K562 (cell line): ENCODE data around the gene PARD6A. TPM values are rescaled to one million over a fixed set of nuclear protein-coding genes. Genes with fewer than 3 reads are reported as not detected.

Experiments
- BRF1 ChIP-seq: IDR thresholded peaks from 3 replicates; pipeline ENCODE4 v1.6.1; 2011; ENCODE audit warnings: borderline replicate concordance, mild to moderate bottlenecking; ENCODE audit not compliant: insufficient read length; ENCODE audit errors: extremely low read depth
- CREB1 ChIP-seq, 2 experiments: sonication (generic) in 1 of 2; formaldehyde crosslinking in 1 of 2; IDR thresholded peaks; 2 replicates each; pipeline versions ENCODE4 v1.6.1 to v1.8.0; 2012 to 2022; ENCODE audit warnings: inconsistent platforms in 1 of 2, mild to moderate bottlenecking in 1 of 2, missing genetic modification reagents in 1 of 2, moderate library complexity in 1 of 2
- ETS2 ChIP-seq: IDR thresholded peaks from 2 replicates; pipeline ENCODE4 v1.6.1; 2016; ENCODE audit warnings: borderline replicate concordance, missing genetic modification characterization, mild to moderate bottlenecking, moderate library complexity, missing compliant biosample characterization; ENCODE audit not compliant: poor library complexity, severe bottlenecking
- EZH2 ChIP-seq: IDR thresholded peaks from 2 replicates; pipeline ENCODE4 v1.6.1; 2012; ENCODE audit warnings: low read depth, mild to moderate bottlenecking, inconsistent platforms, low read length, borderline replicate concordance
- FIP1L1 ChIP-seq: fragments of 200-400 bp; formaldehyde crosslinking; IDR thresholded peaks from 2 replicates; pipeline ENCODE4 v1.6.1; 2018; ENCODE audit warnings: mild to moderate bottlenecking, low read depth, low read length; ENCODE audit not compliant: poor library complexity, severe bottlenecking
- HMG20A ChIP-seq: fragments of 450-650 bp; formaldehyde crosslinking; conservative IDR thresholded peaks from 2 replicates; pipeline ENCODE4 v1.4.0; 2020; ENCODE audit warnings: mild to moderate bottlenecking, mixed read lengths
- KAT2B ChIP-seq: IDR thresholded peaks from one replicate; pipeline ENCODE4 v1.6.1; 2012; ENCODE audit warnings: low read depth, mild to moderate bottlenecking, control low read depth, inconsistent platforms, low read length, moderate library complexity
- NBN ChIP-seq: fragments of 450-650 bp; IDR thresholded peaks from 2 replicates; pipeline ENCODE4 v1.6.1; 2016; ENCODE audit warnings: low read depth, mild to moderate bottlenecking
- NR2C2 ChIP-seq, 2 experiments: fragments of 200-800 bp in 1 of 2; sonication (Bioruptor generic) in 1 of 2; sonication (generic) in 1 of 2; formaldehyde crosslinking in 1 of 2; IDR thresholded peaks; 2 replicates each; pipeline versions ENCODE4 v1.6.1 to v1.8.0; 2016 to 2022; ENCODE audit warnings: mild to moderate bottlenecking in 1 of 2, missing compliant biosample characterization in 1 of 2, missing genetic modification characterization in 1 of 2, missing genetic modification reagents in 1 of 2
- NR4A1 ChIP-seq, 2 experiments: fragments of 250-450 bp in 1 of 2; fragments of 450-650 bp in 1 of 2; sonication (Bioruptor Pico) in 1 of 2; IDR thresholded peaks; 2 replicates each; pipeline versions ENCODE4 v1.4.0 to v1.6.1; 2016 to 2020; ENCODE audit warnings: mild to moderate bottlenecking in 2 of 2, missing compliant biosample characterization in 1 of 2, missing genetic modification characterization in 1 of 2, moderate library complexity in 1 of 2
- RBM22 ChIP-seq: fragments of 200-400 bp; formaldehyde crosslinking; IDR thresholded peaks from 2 replicates; pipeline ENCODE4 v1.6.1; 2018; ENCODE audit warnings: low read length, low read depth; ENCODE audit not compliant: poor library complexity, severe bottlenecking
- XRCC5 ChIP-seq: fragments of 200-400 bp; formaldehyde crosslinking; IDR thresholded peaks from 2 replicates; pipeline ENCODE4 v1.6.1; 2017; ENCODE audit warnings: low read depth, mild to moderate bottlenecking, low read length
- ZFX ChIP-seq: sonication (generic); formaldehyde crosslinking; IDR thresholded peaks from 2 replicates; pipeline ENCODE4 v1.8.0; 2022; ENCODE audit warnings: mild to moderate bottlenecking, missing genetic modification reagents, moderate library complexity
- ZNF146 ChIP-seq: IDR thresholded peaks from one replicate; pipeline ENCODE4 v1.6.1; 2018; ENCODE audit warnings: missing compliant biosample characterization; ENCODE audit not compliant: unreplicated experiment
- ZNF347 ChIP-seq: fragments of 450-650 bp; formaldehyde crosslinking; IDR thresholded peaks from 2 replicates; pipeline ENCODE4 v1.4.0; 2020; ENCODE audit warnings: low read depth, mild to moderate bottlenecking, moderate library complexity
- ZNF717 ChIP-seq: fragments of 250-450 bp; sonication (Bioruptor Pico); IDR thresholded peaks from 2 replicates; pipeline ENCODE4 v1.5.0; 2021
- polyA plus RNA-seq, 8 experiments: library from polyadenylated mRNA; depleted of rRNA in 4 of 8; stranded (reverse) in 5 of 8; unstranded in 3 of 8; fragments of >200 nt; fragmentation: Nextera tagmentation in 2 of 8; fragmentation: Illumina TruSeq in 1 of 8; extraction: Ambion mirVana in 2 of 8; extraction: Trizol in 1 of 8; gene quantifications; 2 replicates each; pipeline versions ENCODE4 v1.2.1 to v1.2.3, GENCODE V29; 2011 to 2014; ENCODE audit warnings: inconsistent platforms in 1 of 8, missing spikeins in 1 of 8
- total RNA-seq, 7 experiments: library from RNA; depleted of rRNA in 6 of 7; stranded (reverse); fragments of >200 nt in 6 of 7; fragmentation: Illumina TruSeq in 2 of 7; extraction: Trizol in 2 of 7; gene quantifications; 2 replicates each; pipeline versions ENCODE4 v1.2.1 to v1.2.3, GENCODE V29; 2011 to 2021; ENCODE audit warnings: low replicate concordance in 1 of 7
- TF ChIP-seq, protein P1 (sequence below): fragments of 450-650 bp; conservative IDR thresholded peaks from 2 replicates; pipeline ENCODE4 v1.6.1; 2016; ENCODE audit warnings: missing genetic modification characterization, low read depth, mild to moderate bottlenecking, missing compliant biosample characterization, moderate library complexity
- TF ChIP-seq, protein P2 (sequence below): fragments of 200-400 bp; formaldehyde crosslinking; IDR thresholded peaks from 2 replicates; pipeline ENCODE4 v1.6.1; 2017; ENCODE audit warnings: mild to moderate bottlenecking, low read depth, low read length, moderate library complexity
- TF ChIP-seq, protein P3 (sequence below): fragments of 450-650 bp; formaldehyde crosslinking; IDR thresholded peaks from 2 replicates; pipeline ENCODE4 v1.4.0; 2020; ENCODE audit warnings: mild to moderate bottlenecking, moderate library complexity
- TF ChIP-seq, protein P4 (sequence below), 2 experiments: fragments of 450-650 bp in 1 of 2; sonication (generic) in 1 of 2; formaldehyde crosslinking; conservative IDR thresholded peaks; 2 replicates each; pipeline versions ENCODE4 v1.4.0 to v1.8.1; 2020 to 2022; ENCODE audit warnings: mild to moderate bottlenecking in 1 of 2, missing genetic modification reagents in 1 of 2

Gene PARD6A
- total and polyA plus RNA-seq, 9 of the 15 experiments (the other 6 are each of a cell fraction or from before 2014, with no cell fraction given) = 0.04 to 2.0 (median 0.44) TPM

DNA sequence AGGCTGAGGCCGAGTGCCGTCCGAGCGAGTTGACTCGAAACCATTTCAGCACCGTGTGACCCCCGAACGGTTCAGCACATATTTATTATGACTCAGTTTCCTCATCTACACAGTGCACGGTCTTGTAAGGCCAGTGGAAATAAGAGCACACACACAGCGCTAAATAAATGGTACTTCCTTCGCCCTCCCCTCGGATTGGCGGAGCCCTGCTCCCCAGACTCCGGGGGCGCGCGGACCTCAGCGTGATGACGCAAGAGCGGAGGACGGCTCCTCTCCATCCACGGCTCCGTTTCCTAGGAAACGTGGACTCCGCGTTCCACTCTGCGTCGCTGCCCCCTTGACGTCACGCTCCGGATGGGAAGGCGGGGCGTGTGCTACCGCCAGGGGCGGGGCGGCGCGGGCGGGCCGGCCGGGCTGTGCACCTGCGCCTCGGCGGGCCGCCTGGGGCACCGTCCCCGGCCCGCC lies at the start of gene PARD6A (continued):
- no peak for TF ChIP-seq BRF1
- no peak for TF ChIP-seq KAT2B
- peak; percentile 45 for TF ChIP-seq NR2C2 (CRISPR knock-in tag; IDR thresholded peaks at IDR 0.05)
- TF ChIP-seq NR2C2 (tag; IDR thresholded peaks at IDR 0.05) = peak; percentile 56; the same call in 1 of the 2 replicates
- no peak for TF ChIP-seq EZH2
- no peak for TF ChIP-seq HMG20A
- TF ChIP-seq, protein P1, sequence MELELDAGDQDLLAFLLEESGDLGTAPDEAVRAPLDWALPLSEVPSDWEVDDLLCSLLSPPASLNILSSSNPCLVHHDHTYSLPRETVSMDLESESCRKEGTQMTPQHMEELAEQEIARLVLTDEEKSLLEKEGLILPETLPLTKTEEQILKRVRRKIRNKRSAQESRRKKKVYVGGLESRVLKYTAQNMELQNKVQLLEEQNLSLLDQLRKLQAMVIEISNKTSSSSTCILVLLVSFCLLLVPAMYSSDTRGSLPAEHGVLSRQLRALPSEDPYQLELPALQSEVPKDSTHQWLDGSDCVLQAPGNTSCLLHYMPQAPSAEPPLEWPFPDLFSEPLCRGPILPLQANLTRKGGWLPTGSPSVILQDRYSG (tag) = no peak
- TF ChIP-seq CREB1 (IDR thresholded peaks at IDR 0.05) = peak; percentile 97
- TF ChIP-seq CREB1 (CRISPR knock-in tag; IDR thresholded peaks at IDR 0.05) = peak; percentile 97
- no peak for TF ChIP-seq ZFX (CRISPR knock-in tag)
- no peak for TF ChIP-seq ETS2 (tag)
- TF ChIP-seq XRCC5 = peak; percentile 22; the same call in 1 of the 2 replicates
- no peak for TF ChIP-seq ZNF717 (CRISPR knock-in tag)
- TF ChIP-seq ZNF347 (CRISPR knock-in tag) = no peak
- TF ChIP-seq, protein P2, sequence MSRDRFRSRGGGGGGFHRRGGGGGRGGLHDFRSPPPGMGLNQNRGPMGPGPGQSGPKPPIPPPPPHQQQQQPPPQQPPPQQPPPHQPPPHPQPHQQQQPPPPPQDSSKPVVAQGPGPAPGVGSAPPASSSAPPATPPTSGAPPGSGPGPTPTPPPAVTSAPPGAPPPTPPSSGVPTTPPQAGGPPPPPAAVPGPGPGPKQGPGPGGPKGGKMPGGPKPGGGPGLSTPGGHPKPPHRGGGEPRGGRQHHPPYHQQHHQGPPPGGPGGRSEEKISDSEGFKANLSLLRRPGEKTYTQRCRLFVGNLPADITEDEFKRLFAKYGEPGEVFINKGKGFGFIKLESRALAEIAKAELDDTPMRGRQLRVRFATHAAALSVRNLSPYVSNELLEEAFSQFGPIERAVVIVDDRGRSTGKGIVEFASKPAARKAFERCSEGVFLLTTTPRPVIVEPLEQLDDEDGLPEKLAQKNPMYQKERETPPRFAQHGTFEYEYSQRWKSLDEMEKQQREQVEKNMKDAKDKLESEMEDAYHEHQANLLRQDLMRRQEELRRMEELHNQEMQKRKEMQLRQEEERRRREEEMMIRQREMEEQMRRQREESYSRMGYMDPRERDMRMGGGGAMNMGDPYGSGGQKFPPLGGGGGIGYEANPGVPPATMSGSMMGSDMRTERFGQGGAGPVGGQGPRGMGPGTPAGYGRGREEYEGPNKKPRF = no peak
- TF ChIP-seq ZNF146 = no peak
- TF ChIP-seq NBN = 0 out of 2 replicates have a peak, but pooled peaks have one; percentile 23
- TF ChIP-seq FIP1L1 = no peak
- TF ChIP-seq, protein P3, sequence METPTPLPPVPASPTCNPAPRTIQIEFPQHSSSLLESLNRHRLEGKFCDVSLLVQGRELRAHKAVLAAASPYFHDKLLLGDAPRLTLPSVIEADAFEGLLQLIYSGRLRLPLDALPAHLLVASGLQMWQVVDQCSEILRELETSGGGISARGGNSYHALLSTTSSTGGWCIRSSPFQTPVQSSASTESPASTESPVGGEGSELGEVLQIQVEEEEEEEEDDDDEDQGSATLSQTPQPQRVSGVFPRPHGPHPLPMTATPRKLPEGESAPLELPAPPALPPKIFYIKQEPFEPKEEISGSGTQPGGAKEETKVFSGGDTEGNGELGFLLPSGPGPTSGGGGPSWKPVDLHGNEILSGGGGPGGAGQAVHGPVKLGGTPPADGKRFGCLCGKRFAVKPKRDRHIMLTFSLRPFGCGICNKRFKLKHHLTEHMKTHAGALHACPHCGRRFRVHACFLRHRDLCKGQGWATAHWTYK (CRISPR knock-in tag) = no peak
- no peak for TF ChIP-seq RBM22
- TF ChIP-seq NR4A1 (CRISPR knock-in tag; IDR thresholded peaks at IDR 0.05) = no peak
- 0 out of 2 replicates have a peak, but pooled peaks have one; percentile 50 for TF ChIP-seq NR4A1 (tag; IDR thresholded peaks at IDR 0.05)
- TF ChIP-seq, protein P4, sequence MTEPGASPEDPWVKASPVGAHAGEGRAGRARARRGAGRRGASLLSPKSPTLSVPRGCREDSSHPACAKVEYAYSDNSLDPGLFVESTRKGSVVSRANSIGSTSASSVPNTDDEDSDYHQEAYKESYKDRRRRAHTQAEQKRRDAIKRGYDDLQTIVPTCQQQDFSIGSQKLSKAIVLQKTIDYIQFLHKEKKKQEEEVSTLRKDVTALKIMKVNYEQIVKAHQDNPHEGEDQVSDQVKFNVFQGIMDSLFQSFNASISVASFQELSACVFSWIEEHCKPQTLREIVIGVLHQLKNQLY (CRISPR knock-in tag; conservative IDR thresholded peaks at IDR 0.05) = no peak
